ENCODE data around the gene DNHD1.

DNA sequence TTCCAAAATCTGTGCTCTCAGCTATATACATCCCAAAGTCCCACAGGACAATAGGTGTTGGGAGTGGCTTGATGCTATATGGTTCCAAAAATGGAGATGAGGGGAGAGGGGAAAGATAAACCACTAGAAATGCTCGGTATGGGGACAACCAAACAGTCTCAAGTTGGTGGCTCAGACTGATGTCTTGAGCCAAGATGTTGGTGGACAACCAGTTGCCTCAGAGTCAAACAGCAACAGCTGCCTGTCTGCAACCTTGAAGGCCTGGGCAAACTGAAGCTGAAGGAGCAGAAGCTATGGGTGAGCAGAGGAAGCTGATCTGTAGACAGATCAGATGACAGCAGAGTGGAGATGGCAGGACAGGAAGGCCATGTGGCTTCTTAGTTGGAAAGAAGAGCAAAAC lies 102.4 kb downstream of the DNHD1 start:
- TF ChIP-seq POLR2A (IDR thresholded peaks at IDR 0.05) (no peak), POLR2AphosphoS5 (IDR thresholded peaks at IDR 0.05; ENCODE audit: insufficient read depth in 1 of 2, low read depth in 1 of 2) (no peak)
- TF ChIP-seq, protein P1, sequence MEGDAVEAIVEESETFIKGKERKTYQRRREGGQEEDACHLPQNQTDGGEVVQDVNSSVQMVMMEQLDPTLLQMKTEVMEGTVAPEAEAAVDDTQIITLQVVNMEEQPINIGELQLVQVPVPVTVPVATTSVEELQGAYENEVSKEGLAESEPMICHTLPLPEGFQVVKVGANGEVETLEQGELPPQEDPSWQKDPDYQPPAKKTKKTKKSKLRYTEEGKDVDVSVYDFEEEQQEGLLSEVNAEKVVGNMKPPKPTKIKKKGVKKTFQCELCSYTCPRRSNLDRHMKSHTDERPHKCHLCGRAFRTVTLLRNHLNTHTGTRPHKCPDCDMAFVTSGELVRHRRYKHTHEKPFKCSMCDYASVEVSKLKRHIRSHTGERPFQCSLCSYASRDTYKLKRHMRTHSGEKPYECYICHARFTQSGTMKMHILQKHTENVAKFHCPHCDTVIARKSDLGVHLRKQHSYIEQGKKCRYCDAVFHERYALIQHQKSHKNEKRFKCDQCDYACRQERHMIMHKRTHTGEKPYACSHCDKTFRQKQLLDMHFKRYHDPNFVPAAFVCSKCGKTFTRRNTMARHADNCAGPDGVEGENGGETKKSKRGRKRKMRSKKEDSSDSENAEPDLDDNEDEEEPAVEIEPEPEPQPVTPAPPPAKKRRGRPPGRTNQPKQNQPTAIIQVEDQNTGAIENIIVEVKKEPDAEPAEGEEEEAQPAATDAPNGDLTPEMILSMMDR (IDR thresholded peaks at IDR 0.05), result no peak

Data from vagina (tissue), 2 donors.